WERI-Rb-1 (cell line): Measurements from ENCODE around the gene GALNT6.

Experiments used
- DNase-seq: peaks from one replicate; pipeline ENCODE4 v3.0.0-alpha.2; 2020
- H3K27ac ChIP-seq: fragments of 250-450 bp; sonication (Bioruptor Pico); 2 replicates; pipeline ENCODE4 v1.5.1; 2020; ENCODE audit warnings: mild to moderate bottlenecking, moderate library complexity
- H3K27me3 ChIP-seq: fragments of 250-450 bp; sonication (Bioruptor Pico); 2 replicates; pipeline ENCODE4 v1.5.1; 2021; ENCODE audit warnings: mild to moderate bottlenecking, low read depth, moderate library complexity; ENCODE audit not compliant: insufficient read depth, severe bottlenecking
- H3K36me3 ChIP-seq: fragments of 250-450 bp; sonication (Bioruptor Pico); 2 replicates; pipeline ENCODE4 v1.5.1; 2020; ENCODE audit warnings: mild to moderate bottlenecking, moderate library complexity
- H3K4me3 ChIP-seq: 2 replicates; pipeline ENCODE4 v1.5.1; 2011; ENCODE audit warnings: low read depth, mild to moderate bottlenecking, control low read depth, low read length
- H3K9me3 ChIP-seq: fragments of 250-450 bp; sonication (Bioruptor Pico); 2 replicates; pipeline ENCODE4 v1.5.1; 2021; ENCODE audit warnings: mild to moderate bottlenecking, moderate library complexity; ENCODE audit not compliant: severe bottlenecking
- TF ChIP-seq, protein P1 (sequence below): IDR thresholded peaks from 2 replicates; pipeline ENCODE4 v1.5.1; 2011; ENCODE audit warnings: low read depth, mild to moderate bottlenecking, control low read depth, inconsistent platforms, low read length

Gene GALNT6

GRCh38 chr12:51413149-51413548 is 21.9 kb upstream of the GALNT6 start:
- H3K4me3 ChIP-seq: no peak overlapping the region
- no peak for DNase-seq
- no peaks in the 10 kb centered on the region for H3K9me3 ChIP-seq
- no peak overlapping the region for H3K27ac ChIP-seq
- TF ChIP-seq, protein P1, sequence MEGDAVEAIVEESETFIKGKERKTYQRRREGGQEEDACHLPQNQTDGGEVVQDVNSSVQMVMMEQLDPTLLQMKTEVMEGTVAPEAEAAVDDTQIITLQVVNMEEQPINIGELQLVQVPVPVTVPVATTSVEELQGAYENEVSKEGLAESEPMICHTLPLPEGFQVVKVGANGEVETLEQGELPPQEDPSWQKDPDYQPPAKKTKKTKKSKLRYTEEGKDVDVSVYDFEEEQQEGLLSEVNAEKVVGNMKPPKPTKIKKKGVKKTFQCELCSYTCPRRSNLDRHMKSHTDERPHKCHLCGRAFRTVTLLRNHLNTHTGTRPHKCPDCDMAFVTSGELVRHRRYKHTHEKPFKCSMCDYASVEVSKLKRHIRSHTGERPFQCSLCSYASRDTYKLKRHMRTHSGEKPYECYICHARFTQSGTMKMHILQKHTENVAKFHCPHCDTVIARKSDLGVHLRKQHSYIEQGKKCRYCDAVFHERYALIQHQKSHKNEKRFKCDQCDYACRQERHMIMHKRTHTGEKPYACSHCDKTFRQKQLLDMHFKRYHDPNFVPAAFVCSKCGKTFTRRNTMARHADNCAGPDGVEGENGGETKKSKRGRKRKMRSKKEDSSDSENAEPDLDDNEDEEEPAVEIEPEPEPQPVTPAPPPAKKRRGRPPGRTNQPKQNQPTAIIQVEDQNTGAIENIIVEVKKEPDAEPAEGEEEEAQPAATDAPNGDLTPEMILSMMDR: no peak
- H3K27me3 ChIP-seq: no peaks in the 10 kb centered on the region
- H3K36me3 ChIP-seq: no peaks in the 10 kb centered on the region

- DNase-seq: no peak
- Histone ChIP-seq H3K9me3 (no peaks in the 10 kb centered on the region), H3K4me3 (no peak overlapping the region), H3K27ac (no peak overlapping the region), H3K27me3 (no peaks in the 10 kb centered on the region), H3K36me3 (no peaks in the 10 kb centered on the region)
- TF ChIP-seq, protein P1: no peak
These were observed 18.6 kb upstream of the GALNT6 start for GRCh38 chr12:51409846-51410245.

DNA sequence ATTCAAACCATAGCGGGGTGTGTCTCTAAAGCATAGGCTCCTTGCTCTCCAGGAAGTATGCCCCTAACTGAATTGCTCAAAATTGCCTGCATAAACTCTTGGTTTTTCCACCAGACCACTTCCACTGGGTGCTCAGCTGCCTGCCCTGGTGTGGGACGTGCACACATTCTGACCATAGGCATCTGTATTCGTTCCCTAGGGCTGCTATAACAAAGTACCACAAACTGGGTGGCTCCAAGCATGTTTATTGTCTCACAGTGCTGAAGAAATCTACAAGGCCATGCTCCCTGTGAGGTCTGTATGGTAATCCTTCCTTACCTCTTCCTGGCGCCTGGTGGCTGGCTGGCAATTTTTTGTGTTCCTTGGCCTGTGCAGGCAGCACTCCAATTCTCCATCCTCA is 16.4 kb upstream of the GALNT6 start:
- TF ChIP-seq, protein P1: no peak
- Histone ChIP-seq H3K9me3 (no peaks in the 10 kb centered on the region), H3K27ac (no peak overlapping the region), H3K4me3 (no peak overlapping the region), H3K36me3 (no peaks in the 10 kb centered on the region), H3K27me3 (no peaks in the 10 kb centered on the region)
- DNase-seq: no peak

DNA sequence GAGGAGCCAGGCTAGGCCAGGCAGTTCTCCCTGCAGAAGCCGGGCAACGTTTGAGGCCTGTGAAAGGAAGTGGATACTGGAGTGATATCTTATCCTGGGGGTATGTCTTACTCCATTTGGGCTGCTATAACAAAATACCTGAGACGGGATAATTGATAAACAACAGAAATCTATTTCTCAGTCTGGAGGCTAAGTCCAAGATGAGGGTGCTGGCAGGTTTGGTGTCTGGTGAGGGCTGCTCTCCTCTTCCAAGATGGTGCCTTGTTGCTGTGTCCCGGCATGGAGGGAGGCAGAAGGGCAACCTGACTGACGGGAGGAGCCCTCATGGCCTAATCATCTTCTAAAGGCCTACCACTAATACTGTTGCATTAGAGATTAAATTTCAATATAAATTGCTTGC is 15.7 kb upstream of the GALNT6 start:
- Histone ChIP-seq H3K4me3 (no peak overlapping the region), H3K9me3 (no peaks in the 10 kb centered on the region), H3K36me3 (no peaks in the 10 kb centered on the region), H3K27ac (no peak overlapping the region), H3K27me3 (no peaks in the 10 kb centered on the region)
- TF ChIP-seq, protein P1: no peak
- DNase-seq: no peak

DNA sequence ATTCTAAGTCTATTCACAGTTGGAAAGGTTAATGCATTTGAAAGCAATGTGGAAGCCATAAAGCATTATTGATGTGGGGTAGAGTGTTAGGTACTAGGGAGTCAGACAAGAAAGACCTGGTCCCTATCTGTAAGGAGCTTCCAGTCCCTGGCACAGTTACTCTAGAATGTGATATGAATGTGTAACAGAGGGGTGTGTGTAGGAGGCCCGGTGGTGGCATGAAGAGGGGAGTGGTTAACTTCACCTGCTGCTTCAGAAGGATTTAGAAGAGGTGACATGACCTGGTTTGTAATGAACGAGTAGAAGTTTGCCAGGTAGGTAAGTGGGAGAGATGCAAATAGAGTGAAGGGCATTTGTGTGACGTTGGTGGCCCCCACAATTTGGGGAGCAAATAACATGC is 15.1 kb upstream of the GALNT6 start:
- no peak for DNase-seq
- TF ChIP-seq, protein P1: no peak
- no peak overlapping the region for H3K27ac ChIP-seq
- H3K27me3 ChIP-seq: no peaks in the 10 kb centered on the region
- no peaks in the 10 kb centered on the region for H3K9me3 ChIP-seq
- H3K36me3 ChIP-seq: no peaks in the 10 kb centered on the region
- H3K4me3 ChIP-seq: no peak overlapping the region

GRCh38 chr12:51405801-51406207 is 14.6 kb upstream of the GALNT6 start:
- Histone ChIP-seq H3K36me3 (no peaks in the 10 kb centered on the region), H3K27ac (no peak overlapping the region), H3K27me3 (no peaks in the 10 kb centered on the region), H3K9me3 (no peaks in the 10 kb centered on the region), H3K4me3 (no peak overlapping the region)
- DNase-seq: no peak
- TF ChIP-seq, protein P1: no peak
